ENCODE measurements around the gene DNPH1.
A peak's percentile ranks its signal among the peaks of the same experiment; 100 is the strongest.

The DNPH1 gene

DNA sequence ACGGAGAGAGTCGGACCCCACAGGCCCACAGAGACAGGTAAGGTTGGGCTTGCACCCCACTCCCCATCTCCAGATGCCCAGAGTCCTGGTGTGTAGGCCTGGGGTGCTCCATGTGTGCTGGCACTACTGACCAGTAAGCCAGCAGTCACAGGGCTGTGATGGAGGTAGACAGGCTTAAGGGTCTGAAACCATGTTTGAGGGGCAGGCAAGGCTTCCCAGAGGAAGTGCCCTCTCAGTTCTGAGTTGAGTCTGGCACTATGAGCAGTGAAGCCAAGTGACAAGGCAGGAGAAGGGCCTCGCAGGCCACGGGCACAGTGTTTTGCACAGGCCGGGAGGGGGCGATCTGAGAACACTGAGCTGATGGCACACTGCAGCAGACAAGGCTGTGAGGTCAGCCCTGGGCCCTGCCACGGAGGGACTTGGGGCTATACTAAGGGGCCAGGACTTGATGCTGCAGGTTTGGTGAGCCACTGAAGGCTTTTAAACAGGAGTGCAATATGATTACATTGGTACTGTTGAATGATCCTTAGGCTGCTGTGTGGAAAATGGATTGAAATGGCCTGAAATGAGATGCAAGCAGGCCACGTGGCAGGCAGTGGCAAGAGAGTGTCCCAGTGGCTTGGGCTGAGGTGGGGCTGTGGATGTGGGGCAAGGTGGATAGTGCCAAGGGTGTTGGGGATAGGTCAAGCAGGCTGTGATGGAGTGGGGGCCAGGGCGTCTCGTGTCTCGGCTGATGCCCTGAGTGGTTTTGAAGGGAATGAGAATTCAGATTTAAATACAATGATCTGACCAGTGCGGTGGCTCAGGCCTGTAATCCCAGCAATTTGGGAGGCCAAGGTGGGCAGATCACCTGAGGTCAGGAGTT, 34.3 kb upstream of the DNPH1 start:
- peak; percentile 81 for DNase-seq

DNA sequence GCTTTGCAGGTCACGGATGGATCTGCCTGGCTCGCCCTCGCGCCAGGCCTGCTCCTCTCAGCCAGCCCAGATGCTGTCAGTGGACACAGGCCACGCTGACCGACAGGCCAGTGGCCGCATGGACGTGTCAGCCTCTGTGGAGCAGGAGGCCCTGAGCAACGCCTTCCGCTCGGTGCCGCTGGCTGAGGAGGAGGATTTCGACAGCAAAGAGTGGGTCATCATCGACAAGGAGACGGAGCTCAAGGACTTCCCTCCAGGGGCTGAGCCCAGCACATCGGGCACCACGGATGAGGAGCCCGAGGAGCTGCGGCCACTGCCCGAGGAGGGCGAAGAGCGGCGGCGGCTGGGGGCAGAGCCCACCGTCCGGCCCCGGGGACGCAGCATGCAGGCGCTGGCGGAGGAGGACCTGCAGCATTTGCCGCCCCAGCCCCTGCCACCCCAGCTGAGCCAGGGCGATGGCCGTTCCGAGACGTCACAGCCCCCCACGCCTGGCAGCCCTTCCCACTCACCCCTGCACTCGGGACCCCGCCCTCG, 33.6 kb upstream of the DNPH1 start:
- no peak for DNase-seq

GRCh38 chr6:43262000-43262779, 32.9 kb upstream of the DNPH1 start:
- no peak for DNase-seq

GRCh38 chr6:43261198-43261597, 31.9 kb upstream of the DNPH1 start:
- no peak for DNase-seq

GRCh38 chr6:43260791-43261190, 31.5 kb upstream of the DNPH1 start:
- no peak for DNase-seq

- DNase-seq, result no peak
Observed at GRCh38 chr6:43258807-43259686, 29.8 kb upstream of the DNPH1 start.

DNA sequence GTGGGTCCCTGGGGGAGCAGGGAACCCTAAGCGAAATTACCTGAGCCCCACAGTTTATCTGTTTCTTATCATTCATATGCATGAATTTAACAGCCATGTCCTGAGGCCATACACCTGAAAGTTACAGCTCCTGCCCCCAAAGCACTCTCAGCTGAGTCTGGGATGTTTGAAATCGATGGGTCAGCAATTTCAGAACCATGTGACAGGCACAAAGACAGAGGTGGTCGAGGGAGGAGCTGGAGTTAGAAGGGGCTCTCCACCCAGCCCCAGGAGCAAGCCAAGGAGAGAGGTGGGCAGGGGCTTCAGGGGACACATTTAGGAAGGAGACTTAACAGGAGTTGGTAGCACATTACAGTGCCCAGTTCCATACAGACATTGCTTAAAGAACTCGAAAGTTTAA, 28.9 kb upstream of the DNPH1 start:
- no peak for DNase-seq

- no peak for DNase-seq
Observed at GRCh38 chr6:43257367-43258145, 28.3 kb upstream of the DNPH1 start.

DNA sequence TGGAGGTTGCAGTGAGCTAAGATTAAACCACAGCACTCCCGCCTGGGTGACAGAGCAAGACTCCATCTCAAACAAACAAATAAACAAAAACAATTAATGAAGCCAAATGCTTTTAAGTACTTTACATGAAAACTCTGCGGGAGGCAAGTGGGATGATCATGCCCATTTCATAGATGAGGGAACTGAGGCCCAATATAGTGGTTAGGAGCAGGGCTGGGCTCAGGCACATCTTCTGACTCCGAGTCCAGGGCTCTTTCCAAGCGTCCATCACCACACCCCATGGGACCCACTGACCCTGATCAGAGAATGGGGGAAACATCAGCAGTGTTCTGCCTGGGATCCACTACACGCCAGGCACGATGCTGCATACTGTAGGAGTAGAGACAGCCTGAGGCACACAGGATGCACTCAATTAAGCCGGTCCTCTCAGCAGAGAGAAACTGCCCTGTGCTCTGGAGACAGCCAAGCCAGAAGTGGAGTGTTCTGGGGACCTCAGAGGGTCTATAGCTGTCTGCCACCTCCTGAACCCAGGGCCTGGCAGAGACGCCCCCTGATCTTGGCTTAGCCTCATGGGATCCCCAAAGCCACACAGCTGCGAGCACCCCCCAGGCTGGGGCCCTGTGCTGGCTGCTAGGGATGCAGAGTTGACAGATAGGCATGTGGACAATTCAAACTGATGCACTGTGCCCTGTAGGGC, 27.5 kb upstream of the DNPH1 start:
- DNase-seq, result no peak

DNA sequence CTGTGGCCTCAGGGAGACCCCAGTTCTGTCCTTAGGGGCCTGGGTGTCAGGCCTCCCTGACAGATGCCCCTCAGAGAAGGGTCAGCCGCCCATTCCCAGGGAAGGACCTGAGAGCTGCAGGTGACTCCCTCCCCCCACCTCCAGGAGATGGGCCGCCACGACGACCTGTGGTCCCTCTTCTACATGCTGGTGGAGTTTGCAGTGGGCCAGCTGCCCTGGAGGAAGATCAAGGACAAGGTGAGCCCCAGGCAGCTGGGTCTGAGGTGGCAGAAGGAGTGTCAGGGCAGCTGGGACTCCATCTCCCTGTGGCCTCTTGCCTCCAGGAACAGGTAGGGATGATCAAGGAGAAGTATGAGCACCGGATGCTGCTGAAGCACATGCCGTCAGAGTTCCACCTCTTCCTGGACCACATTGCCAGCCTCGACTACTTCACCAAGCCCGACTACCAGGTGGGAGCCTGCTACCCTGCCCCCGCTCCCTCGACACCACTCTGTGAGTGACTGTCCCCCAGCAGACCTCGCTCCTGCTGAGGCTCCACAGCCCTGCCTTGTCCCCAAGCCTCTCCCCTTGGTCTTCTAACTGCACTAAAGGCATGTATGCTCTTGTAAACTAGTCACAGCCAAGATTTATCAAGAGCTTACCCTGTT, 26.2 kb upstream of the DNPH1 start:
- DNase-seq, result no peak

DNA sequence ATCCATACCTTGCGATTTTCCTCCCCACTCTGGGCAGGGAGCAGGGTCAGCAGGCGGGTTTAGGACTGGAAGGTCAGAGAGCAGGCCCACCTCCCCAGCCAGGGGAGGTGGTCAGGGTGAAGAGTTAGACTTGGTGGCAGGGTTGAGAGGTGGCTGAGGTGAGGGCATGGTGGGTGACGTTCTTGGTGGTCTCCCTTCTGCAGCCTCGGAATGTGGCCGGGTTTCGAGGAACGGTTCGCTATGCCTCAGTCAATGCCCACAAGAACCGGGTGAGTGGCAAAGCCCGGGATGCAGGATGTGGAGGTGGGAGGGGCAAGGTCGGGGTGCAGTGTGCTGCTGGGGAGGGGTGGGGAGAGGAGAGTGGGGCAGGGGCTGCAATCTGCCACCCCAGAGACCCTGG, 25.6 kb upstream of the DNPH1 start:
- no peak for DNase-seq

DNA sequence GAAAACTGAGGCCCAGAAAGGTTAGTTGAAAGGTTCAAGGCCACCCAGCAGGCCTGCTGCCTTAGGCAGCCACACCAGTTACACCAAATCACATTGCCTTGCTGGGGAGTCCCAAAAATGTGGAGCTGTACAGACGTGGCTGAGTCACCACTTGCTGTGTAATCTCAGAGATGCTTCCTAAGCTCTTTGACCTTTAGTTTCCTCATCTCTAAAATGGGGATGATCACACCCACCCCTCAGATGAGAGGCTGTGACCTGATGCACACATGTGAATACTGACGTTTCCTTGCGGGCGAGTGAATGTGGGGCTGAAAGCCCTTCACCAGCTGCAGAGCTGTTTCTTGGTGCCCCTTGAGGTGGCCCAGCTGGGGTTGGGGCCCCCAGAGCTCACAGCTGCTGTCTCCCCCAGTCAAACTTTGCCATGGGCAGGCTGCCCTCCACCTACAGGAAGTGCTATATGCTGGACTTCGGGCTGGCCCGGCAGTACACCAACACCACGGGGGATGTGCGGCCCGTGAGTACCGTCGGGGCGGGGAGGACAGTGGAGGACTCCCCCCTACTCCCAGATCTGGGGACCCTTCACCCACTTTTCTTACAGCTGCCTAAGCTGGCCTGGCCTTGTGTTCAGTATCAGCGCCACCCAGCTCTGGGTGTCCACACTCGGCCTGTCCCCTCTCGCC, 25.0 kb upstream of the DNPH1 start:
- DNase-seq, result no peak

DNA sequence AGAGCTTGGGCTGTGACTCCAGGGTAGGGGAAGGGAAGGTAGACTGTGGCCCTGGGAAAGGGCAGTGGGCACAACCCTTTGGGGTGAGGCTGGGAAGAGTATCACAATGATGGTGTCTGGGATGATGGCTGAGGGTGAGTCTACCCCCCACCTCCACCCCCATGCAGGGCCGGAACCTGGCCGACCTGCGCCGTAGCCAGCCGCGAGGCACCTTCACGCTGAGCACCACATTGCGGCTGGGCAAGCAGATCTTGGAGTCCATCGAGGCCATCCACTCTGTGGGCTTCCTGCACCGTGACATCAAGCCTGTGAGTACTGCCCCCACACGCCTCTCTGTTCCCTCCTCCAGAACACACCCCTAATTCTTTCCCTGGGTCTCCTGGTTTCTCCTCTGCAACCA, 24.1 kb upstream of the DNPH1 start:
- DNase-seq, result no peak

DNA sequence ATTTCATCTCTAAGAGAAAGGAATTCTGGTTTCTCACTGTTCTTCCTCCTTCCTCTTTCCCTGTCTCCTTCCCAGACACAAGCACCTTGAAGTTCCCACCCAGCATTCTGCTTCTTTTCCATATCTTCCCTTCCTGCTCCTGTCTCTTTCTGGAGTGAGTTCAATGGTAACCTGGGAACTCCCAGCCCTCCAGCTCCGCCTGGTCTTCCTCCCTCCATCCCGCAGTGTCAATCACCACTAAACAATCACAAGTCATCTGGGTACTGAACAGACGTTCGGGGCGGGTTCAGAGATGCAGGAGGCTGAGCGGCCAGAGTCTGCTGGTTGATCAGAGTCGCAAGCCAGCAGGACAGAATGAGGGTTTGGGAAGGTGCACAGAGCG, 21.7 kb upstream of the DNPH1 start:
- DNase-seq, result no peak

GRCh38 chr6:43248791-43249190, 19.5 kb upstream of the DNPH1 start:
- DNase-seq, result no peak

DNA sequence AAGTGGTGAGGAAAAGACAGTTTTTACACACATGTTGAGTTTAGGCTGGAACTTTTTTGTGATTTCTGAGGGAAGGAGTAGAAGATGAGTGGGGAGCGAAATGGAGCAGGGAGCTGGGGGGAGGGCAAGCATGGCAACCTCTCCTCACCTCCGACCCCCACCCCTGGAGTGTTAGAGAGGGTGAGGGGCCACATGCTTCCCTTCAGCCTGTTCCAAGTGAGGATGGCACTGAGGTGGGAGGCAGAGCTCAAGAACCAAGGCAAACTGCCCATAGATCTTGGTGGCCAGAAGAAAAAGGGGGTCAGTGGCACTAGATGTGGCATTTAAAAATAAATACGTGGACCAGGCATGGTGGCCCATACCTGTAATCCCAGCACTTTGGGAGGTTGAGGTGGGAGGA, 18.8 kb upstream of the DNPH1 start:
- DNase-seq, result no peak

DNA sequence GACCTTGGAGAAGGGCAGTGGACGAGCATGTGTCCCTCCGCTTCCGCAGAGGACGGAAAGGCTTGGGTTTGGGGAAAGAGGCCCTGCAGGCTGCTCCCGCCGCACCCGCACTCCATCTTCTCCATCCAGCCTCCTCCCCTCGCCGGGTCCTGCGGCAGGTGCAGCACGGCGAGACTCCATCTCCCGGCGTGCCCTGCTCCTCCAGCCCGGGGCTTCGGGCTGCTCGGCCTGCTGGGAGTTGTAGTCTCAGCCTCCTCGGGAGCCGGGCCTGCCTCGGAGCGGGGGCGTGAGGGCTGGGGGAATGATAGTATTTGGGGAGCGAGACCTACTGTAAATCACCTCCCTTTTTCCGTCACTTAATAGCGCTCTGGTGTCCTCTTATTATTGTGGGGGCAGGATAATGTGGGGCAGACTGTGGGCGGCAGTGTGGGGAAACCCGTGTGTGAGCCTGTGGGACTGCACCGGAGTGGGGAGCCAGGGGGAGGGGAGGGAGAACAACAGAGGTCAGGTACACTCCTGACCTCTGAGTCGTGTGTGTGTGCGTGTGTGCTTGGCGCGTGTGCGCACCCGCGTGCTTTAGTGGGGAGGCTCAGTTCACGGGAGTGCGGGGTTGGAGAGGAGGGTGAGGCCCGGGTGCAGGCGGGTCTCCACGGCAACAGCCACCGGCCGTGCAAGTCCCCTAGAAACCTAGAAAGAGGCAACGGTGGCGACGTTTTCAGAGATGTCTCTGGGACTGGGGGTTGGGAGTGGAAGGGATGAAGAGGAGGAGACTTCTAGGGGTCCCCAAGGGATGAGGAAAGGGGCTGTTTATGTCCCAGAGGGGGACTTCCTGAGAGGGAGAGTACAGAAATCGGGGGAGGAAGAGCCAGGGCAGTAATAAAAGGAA, 18.1 kb upstream of the DNPH1 start:
- DNase-seq, result peak; percentile 84

- peak; percentile 29 for DNase-seq
Observed at GRCh38 chr6:43246301-43247113, 17.2 kb upstream of the DNPH1 start.

All from CD4-positive, alpha-beta T cell treated with Interleukin-10 for 1 hour (primary cell).